Testis (tissue), 2 donors: ENCODE data around the gene MACROD2.

ENCODE experiments used
- CTCF ChIP-seq, 3 experiments: fragments of 450-650 bp in 2 of 3; fragments of 200-600 bp in 1 of 3; sonication (generic) in 1 of 3; IDR thresholded peaks; one replicate each; pipeline ENCODE4 v1.5.1; 2016 to 2019; ENCODE audit warnings: antibody characterized with exemption in 3 of 3, mild to moderate bottlenecking in 2 of 3, moderate library complexity in 1 of 3
- POLR2A ChIP-seq: fragments of 450-650 bp; IDR thresholded peaks from one replicate; pipeline ENCODE4 v1.6.1; 2017; ENCODE audit warnings: antibody characterized with exemption, mild to moderate bottlenecking, moderate library complexity

- TF ChIP-seq CTCF (IDR thresholded peaks at IDR 0.05) (no peak), POLR2A (no peak)
Measured at GRCh38 chr20:15561707-15562404, 1566.5 kb downstream of the MACROD2 start.
